GM13976 (cell line): ENCODE measurements around the gene FOXP1.
"Not testable (repeated sequence)": the region's sequence is repeated elsewhere in the genome, so short reads cannot be mapped to it uniquely, and the experiment has no call there.

ENCODE experiments used
- DNase-seq: peaks from one replicate; pipeline ENCODE4 v3.0.0; 2012; ENCODE audit warnings: low spot score
- in situ Hi-C: fragments of 300-500 bp; cut with MboI; formaldehyde crosslinking; loops from one replicate; pipeline ENCODE4 v1.12.0; 2022; ENCODE audit warnings: low sequenced_read_pairs, mixed read lengths, inconsistent platforms; ENCODE audit not compliant: unreplicated experiment
- TF ChIP-seq, protein P1 (sequence below): IDR thresholded peaks from 2 replicates; pipeline ENCODE4 v1.5.1; 2012; ENCODE audit warnings: borderline replicate concordance, mild to moderate bottlenecking; ENCODE audit not compliant: insufficient read depth; ENCODE audit errors: extremely low read depth, missing control alignments, control extremely low read depth

Gene FOXP1

DNA sequence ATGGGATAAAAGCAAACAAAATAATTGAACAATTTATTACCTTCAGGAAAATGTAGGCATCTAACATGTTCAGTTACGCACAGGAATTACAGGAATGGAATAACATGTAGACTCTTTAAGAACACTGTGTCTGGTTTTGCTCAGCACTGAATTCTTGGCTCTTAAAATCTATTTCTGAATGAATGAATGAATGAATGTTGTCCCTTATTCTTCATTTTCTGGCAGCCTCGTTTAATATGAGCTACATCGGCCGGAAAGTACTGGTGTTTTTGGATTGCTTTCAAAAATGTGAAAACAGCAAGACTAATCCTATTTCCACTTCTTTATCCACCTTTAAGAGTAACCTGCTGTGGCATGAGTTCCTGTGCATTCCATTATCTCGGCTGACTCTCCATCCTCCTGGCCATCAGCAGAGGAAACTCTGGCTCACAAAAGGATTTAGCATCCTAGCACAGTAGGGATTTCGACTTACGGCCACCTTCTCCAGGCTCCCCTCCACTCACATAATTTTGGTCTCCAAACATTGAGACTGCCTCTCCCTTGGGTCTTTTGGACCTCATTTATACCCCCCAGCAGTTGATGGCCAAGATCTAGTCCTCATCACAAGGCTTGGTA is 145.3 kb downstream of the FOXP1 start:
- TF ChIP-seq, protein P1, sequence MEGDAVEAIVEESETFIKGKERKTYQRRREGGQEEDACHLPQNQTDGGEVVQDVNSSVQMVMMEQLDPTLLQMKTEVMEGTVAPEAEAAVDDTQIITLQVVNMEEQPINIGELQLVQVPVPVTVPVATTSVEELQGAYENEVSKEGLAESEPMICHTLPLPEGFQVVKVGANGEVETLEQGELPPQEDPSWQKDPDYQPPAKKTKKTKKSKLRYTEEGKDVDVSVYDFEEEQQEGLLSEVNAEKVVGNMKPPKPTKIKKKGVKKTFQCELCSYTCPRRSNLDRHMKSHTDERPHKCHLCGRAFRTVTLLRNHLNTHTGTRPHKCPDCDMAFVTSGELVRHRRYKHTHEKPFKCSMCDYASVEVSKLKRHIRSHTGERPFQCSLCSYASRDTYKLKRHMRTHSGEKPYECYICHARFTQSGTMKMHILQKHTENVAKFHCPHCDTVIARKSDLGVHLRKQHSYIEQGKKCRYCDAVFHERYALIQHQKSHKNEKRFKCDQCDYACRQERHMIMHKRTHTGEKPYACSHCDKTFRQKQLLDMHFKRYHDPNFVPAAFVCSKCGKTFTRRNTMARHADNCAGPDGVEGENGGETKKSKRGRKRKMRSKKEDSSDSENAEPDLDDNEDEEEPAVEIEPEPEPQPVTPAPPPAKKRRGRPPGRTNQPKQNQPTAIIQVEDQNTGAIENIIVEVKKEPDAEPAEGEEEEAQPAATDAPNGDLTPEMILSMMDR: no peak
- no peak for DNase-seq
- in situ Hi-C loops: no loop called here

DNA sequence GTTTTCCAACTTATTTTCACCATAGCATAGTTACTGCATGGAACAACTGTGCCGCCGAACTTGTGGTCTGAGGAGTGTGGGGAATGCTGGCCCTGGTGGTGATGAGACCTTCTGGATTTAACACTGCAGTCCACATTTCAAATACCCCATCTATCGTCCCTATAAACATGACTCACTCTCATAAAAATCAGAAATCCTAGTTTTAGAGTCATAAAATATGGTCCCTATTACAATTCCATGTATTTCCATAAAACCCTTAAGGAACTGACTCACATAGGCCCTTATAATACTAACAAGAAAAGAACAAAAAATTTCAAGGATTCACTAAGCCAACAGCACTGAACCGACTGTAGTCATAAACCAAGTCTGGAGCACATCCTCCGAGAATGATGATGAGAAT is 147.2 kb downstream of the FOXP1 start:
- TF ChIP-seq, protein P1: no peak
- no peak for DNase-seq
- in situ Hi-C loops: no loop called here

DNA sequence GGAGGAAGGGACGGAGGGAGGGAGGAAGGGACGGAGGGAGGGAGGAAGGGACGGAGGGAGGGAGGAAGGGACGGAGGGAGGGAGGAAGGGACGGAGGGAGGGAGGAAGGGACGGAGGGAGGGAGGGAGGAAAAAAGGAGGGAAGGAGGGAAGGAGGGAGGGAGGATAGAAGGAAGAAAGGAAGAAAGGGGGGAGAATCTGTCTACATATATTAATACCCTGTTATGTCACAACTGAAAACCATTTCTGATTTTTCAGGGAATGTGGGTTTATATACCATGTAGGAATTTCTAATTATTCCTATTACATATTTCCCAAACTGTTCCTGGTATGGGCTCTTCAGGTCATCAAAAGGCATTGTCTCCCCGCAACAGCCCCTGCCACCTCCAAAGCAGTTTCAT is 147.7 kb downstream of the FOXP1 start:
- in situ Hi-C loops, DNase-seq: not testable (repeated sequence)

DNA sequence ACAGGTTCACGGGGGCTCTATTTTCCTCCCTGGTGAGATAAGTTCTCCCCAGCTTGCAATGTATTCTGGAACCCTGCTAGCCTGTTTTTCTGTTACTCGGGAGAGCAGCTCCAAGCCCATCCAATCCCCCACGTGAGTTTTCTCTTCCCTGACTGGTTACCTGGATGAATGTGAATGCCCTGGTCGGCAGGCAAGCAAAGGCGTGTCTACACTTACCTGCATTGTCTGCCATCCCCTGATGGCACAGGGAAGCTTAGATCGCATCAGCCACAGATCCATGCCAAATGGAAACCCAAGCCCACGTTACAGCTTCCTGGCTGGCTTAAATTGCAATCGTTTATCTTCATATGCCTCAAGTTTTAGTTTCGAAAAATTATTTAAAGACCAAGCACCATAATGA is 149.9 kb downstream of the FOXP1 start:
- in situ Hi-C loops: no loop called here
- no peak for DNase-seq
- TF ChIP-seq, protein P1: no peak

DNA sequence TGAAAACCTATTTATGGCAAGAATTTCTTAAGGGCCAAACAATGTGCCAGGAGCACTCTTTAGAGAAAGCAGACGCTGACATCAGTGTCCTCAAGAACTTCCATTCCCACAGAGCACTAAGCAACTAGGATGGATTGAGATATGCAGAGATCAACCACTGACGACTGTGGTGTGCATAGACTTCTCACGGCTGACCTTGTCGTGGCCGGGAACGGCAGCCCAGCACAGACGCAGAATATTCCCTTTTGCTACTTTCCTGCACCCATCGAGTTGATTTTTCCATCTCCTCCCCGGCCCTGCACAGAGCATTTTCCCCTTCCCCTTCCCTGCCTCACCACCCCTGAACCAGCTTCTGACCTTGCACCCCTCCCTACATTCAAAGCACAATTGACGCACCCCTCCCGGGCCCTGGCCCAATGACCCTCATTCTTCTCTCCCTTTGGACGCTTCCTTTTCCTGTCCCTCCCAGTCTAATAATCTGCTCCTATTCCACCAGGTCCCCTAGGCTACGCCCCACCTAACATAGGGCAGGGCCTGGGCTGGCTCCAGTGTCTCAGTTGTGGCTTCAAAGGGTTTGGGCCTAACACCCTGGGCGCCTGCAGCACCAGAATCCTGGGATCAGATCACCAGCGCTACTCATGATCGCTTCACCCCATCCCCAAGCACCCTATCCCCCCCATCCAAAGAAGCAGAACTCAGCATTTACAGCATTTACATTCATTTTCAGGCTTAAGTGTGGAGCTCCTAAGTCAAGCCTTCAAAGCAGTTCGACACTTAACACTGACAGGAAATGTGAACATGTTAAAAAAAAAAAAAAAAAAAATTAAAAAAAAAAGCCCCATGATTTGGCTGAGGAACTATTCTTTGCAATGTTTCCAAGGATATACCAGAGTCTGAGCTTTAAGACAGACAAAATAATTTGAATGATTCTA is 151.2 kb downstream of the FOXP1 start:
- DNase-seq: no peak
- in situ Hi-C loops: no loop called here
- TF ChIP-seq, protein P1: no peak

DNA sequence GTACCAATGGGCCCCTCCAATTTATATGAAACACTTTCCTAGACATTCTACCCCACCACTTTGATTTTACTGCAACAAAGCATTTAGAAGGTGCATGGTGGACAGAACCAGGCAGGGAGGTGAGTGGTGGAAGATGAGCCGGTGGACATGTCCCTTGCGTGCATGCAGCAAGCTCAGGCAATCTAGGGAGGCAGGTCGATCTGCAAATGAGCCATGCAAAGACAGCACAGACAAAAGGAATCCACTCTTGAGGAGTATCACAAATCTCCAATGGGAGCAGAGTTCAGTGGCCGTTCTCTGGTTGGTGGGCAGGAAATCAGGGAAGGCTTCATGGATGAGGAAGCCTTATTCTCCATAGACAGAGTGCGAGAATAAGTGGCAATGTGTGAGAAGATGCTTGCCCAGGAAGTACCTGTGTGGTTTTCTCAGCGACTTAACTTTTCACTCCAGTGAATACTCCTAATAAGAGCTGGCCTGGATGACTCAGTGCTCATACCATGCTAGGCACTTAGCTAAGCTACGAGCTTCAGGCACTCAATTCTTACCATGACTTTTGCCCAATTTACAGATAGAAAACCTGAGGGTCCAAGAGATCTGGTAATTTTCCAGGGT is 152.5 kb downstream of the FOXP1 start:
- in situ Hi-C loops: no loop called here
- no peak for DNase-seq
- TF ChIP-seq, protein P1: no peak

DNA sequence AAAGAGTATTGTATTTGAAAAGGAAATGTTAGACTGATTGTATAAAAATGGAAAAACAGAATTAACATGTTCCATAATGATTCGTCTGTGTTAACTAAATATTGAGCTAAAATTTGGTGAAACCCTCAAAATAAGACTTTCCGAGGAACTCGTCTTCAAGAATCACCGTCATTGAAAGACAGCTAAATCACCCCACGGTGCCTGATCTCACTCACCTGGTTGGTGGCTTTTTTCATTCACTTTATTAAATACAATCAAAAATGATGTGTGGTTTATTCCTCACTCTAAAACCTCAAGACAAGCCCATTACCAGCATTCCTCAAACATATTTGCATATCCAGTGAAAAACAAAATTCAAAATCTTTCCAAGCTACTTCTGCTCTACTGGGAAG is 153.9 kb downstream of the FOXP1 start:
- TF ChIP-seq, protein P1: no peak
- DNase-seq: no peak
- in situ Hi-C loops: no loop called here
